SK-N-MC (cell line): Measurements from ENCODE around the gene ICOSLG.
"Not testable (repeated sequence)": the region's sequence is repeated elsewhere in the genome, so short reads cannot be mapped to it uniquely, and the experiment has no call there.

Experiments used
- EZH2 ChIP-seq: fragments of 200-600 bp; sonication (generic); IDR thresholded peaks from one replicate; pipeline ENCODE4 v1.6.1; 2017; ENCODE audit warnings: antibody characterized with exemption
- FOXP2 ChIP-seq: optimal IDR thresholded peaks from 2 replicates; pipeline ENCODE3; 2011; ENCODE audit warnings: mild to moderate bottlenecking, moderate library complexity; ENCODE audit not compliant: insufficient read depth; ENCODE audit errors: extremely low read length, control extremely low read depth
- POLR2AphosphoS5 ChIP-seq: IDR thresholded peaks from 2 replicates; pipeline ENCODE4 v1.6.1; 2012; ENCODE audit warnings: mild to moderate bottlenecking, low read depth, low read length, borderline replicate concordance

DNA sequence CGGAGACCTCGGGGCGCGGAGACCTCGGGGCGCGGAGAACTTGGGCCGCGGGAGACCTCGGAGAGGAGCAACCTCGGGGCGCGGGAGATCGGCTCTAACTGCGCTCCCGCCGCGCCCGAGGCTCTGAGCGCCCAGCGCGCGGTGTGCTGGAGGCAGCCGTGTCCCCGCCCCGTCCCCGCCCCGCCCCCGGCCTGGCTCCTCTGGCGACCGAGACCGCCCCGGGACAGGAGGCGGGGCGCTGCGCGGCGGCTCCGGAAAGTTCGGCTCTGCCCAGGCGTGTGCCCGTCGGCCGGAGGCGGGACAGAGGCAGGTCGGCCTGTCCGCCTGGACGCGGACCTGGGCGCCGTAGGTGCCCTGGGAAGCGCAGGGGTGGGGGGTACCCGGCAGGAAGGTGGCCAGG lies at the start of gene ICOSLG:
- not testable (repeated sequence) for TF ChIP-seq POLR2AphosphoS5, EZH2, FOXP2
